Subcutaneous preadipocyte (primary cell): Measurements from ENCODE around the gene INO80C. TPM values are rescaled to one million over a fixed set of nuclear protein-coding genes. Genes with fewer than 3 reads are reported as not detected.

Experiments
- small RNA-seq: library from RNA; depleted of rRNA; stranded (forward); fragments of <200 nt; gene quantifications from one replicate; pipeline ENCODE3, GENCODE V24; 2012
- total RNA-seq: library from RNA; depleted of rRNA; stranded (reverse); fragments of >200 nt; gene quantifications from 2 replicates; pipeline ENCODE4 v1.2.3, GENCODE V29; 2012

Gene INO80C
- 5.5 and 13.5 TPM in 2 replicates for total RNA-seq

GRCh38 chr18:35497370-35498197 is at the start of gene INO80C:
INO80C (minus strand) TSS chr18:35497960; CDS start chr18:35497874, 86 bp downstream.

Small RNA genes within 50 kb of the gene (small RNA-seq; reads per million reads assigned to genes)
- not detected for gene AC007998.5

Other genes with a start within 250 kb of the INO80C start
- gene ZSCAN30, start 207.7 kb downstream of the INO80C start, total RNA-seq = 15.4 and 21.5 TPM in 2 replicates
- 15.4 and 19.4 TPM in 2 replicates for gene ZNF24, start 153.5 kb downstream of the INO80C start, total RNA-seq
- gene ZNF396, start 120.6 kb downstream of the INO80C start, total RNA-seq = 0.37 and 0.59 TPM in 2 replicates
- gene GALNT1, start 83.8 kb upstream of the INO80C start, total RNA-seq = 51.4 and 75.3 TPM in 2 replicates